ENCODE data around the gene RBMS1.

- TF ChIP-seq CTCF (IDR thresholded peaks at IDR 0.05) (no peak), POLR2A (IDR thresholded peaks at IDR 0.05) (no peak), POLR2AphosphoS5 (IDR thresholded peaks at IDR 0.05) (peak; percentile 56), EP300 (IDR thresholded peaks at IDR 0.05) (no peak)
These were observed 186.6 kb downstream of the RBMS1 start for GRCh38 chr2:160306985-160307384.

Measured in gastroesophageal sphincter (tissue), 3 donors.